ENCODE data around the gene ISG20. TPM values are rescaled to one million over a fixed set of nuclear protein-coding genes. Genes with fewer than 3 reads are reported as not detected.

The ISG20 gene
- total RNA-seq, 1 donor from 2014 or later: 3.4 TPM

GRCh38 chr15:88610701-88611231 lies 28.1 kb upstream of the ISG20 start:
- no peak for DNase-seq (ENCODE audit: low spot score in 2 of 2, unreplicated experiment in 2 of 2)
- no peak for TF ChIP-seq CTCF (IDR thresholded peaks at IDR 0.05; ENCODE audit: unreplicated experiment)
- Mint-ChIP-seq H3K27ac (no peak overlapping the region), H3K4me1 (peaks cover 8% of the 10 kb centered on the region), H3K36me3 (no peaks in the 10 kb centered on the region), H3K4me3 (no peak overlapping the region), H3K9me3 (no peaks in the 10 kb centered on the region), H3K27me3 (ENCODE audit: low read depth) (peaks cover 82% of the 10 kb centered on the region)

- DNase-seq (ENCODE audit: low spot score in 2 of 2, unreplicated experiment in 2 of 2): no peak
- Mint-ChIP-seq H3K4me3 (no peak overlapping the region), H3K4me1 (peaks cover 7% of the 10 kb centered on the region), H3K27me3 (ENCODE audit: low read depth) (peaks cover 66% of the 10 kb centered on the region), H3K36me3 (no peaks in the 10 kb centered on the region), H3K9me3 (no peaks in the 10 kb centered on the region), H3K27ac (no peak overlapping the region)
- no peak for TF ChIP-seq CTCF (IDR thresholded peaks at IDR 0.05; ENCODE audit: unreplicated experiment)
Measured at GRCh38 chr15:88612186-88612796, 26.5 kb upstream of the ISG20 start.

GRCh38 chr15:88613074-88613944 lies 25.5 kb upstream of the ISG20 start:
- Mint-ChIP-seq H3K36me3 (no peaks in the 10 kb centered on the region), H3K4me3 (no peak overlapping the region)

GRCh38 chr15:88615303-88616107 lies 23.3 kb upstream of the ISG20 start:
- Mint-ChIP-seq H3K9me3 (no peaks in the 10 kb centered on the region), H3K4me1 (peaks cover 18% of the 10 kb centered on the region), H3K36me3 (no peaks in the 10 kb centered on the region), H3K4me3 (no peak overlapping the region), H3K27ac (no peak overlapping the region), H3K27me3 (ENCODE audit: low read depth) (peaks cover 34% of the 10 kb centered on the region)
- no peak for DNase-seq (ENCODE audit: low spot score in 2 of 2, unreplicated experiment in 2 of 2)
- TF ChIP-seq CTCF (IDR thresholded peaks at IDR 0.05; ENCODE audit: unreplicated experiment): no peak

More at GRCh38 chr15:88613074-88613944, 25.5 kb upstream of the ISG20 start:
- Mint-ChIP-seq H3K27me3 (ENCODE audit: low read depth) (peaks cover 56% of the 10 kb centered on the region), H3K9me3 (no peaks in the 10 kb centered on the region), H3K27ac (no peak overlapping the region), H3K4me1 (peaks cover 16% of the 10 kb centered on the region)
- no peak for TF ChIP-seq CTCF (IDR thresholded peaks at IDR 0.05; ENCODE audit: unreplicated experiment)
- DNase-seq (ENCODE audit: low spot score in 2 of 2, unreplicated experiment in 2 of 2): no peak

GRCh38 chr15:88616240-88616639 lies 22.6 kb upstream of the ISG20 start:
- no peak for DNase-seq (ENCODE audit: low spot score in 2 of 2, unreplicated experiment in 2 of 2)

More at GRCh38 chr15:88616240-88616639, 22.6 kb upstream of the ISG20 start:
- Mint-ChIP-seq H3K4me1 (peaks cover 24% of the 10 kb centered on the region), H3K36me3 (no peaks in the 10 kb centered on the region), H3K27me3 (ENCODE audit: low read depth) (peaks cover 27% of the 10 kb centered on the region), H3K9me3 (no peaks in the 10 kb centered on the region), H3K4me3 (no peak overlapping the region), H3K27ac (no peak overlapping the region)
- no peak for TF ChIP-seq CTCF (IDR thresholded peaks at IDR 0.05; ENCODE audit: unreplicated experiment)

All from mesothelial cell of epicardium (in vitro differentiated cells).